HUDEP-2 (cell line): ENCODE measurements around the gene SYT15B.
"Not testable (repeated sequence)": the region's sequence is repeated elsewhere in the genome, so short reads cannot be mapped to it uniquely, and the experiment has no call there.

Source experiments
- DNase-seq, 76 experiments: peaks; one replicate each; lab custom pipeline; 2025; ENCODE audit not compliant: unreplicated experiment in 76 of 76; lab: John Stamatoyannopoulos, UW

SYT15B gene

DNA sequence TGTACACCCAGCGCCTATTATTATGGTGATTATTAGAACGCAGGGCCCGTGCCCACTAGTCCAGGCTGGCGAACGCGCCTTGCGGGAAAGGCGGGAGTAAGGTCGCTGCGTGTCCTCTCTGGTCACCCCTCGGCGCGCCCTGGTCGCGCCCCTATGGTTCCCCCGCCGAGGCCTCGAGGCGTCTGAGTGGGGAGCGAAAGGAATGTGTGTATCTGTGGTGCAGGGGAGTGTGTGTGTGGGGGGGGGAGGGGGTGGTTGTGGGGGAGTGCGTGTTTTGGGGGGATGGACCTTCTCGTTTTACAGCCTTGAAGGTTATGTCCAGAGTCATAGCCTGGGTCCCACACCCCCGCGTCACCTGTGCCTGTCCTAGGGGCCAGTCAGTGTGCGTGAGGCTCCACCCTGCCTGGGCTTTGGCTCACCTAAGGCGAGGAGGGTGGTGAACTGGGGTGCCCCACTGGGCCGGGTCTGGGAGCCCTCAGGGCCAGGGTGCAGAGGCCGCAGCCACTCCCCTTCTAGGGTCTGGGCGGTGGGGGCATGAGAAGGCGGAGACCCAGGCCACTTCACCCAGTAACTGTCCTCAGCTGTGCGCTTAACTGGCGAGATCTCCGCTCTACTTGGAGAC lies at the start of gene SYT15B:
Gene SYT15B (minus strand): TSS at position 39 of the 622 bp plus-strand sequence. CDS start 952 bp downstream, outside the sequence.
- DNase-seq = not testable (repeated sequence)

DNA sequence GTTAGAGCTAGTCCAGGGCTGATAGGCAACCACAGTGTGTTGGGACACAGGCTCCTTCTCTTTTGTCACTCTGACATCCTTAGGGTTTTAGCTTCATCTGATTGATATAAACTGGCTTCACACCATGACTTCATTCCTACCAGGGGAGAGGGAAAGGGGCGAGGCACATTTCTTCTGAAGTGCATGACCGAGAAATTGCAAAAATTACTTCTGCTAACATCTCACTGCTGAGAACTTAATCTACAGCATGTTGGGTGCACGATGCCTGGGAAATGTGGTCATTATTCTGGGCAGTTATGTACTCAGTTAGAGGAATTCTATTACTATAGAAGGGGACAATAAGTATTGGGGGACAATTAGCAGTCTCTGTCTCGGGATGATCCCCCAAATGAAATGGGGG lies 16.2 kb upstream of the SYT15B start:
- DNase-seq = not testable (repeated sequence)

DNA sequence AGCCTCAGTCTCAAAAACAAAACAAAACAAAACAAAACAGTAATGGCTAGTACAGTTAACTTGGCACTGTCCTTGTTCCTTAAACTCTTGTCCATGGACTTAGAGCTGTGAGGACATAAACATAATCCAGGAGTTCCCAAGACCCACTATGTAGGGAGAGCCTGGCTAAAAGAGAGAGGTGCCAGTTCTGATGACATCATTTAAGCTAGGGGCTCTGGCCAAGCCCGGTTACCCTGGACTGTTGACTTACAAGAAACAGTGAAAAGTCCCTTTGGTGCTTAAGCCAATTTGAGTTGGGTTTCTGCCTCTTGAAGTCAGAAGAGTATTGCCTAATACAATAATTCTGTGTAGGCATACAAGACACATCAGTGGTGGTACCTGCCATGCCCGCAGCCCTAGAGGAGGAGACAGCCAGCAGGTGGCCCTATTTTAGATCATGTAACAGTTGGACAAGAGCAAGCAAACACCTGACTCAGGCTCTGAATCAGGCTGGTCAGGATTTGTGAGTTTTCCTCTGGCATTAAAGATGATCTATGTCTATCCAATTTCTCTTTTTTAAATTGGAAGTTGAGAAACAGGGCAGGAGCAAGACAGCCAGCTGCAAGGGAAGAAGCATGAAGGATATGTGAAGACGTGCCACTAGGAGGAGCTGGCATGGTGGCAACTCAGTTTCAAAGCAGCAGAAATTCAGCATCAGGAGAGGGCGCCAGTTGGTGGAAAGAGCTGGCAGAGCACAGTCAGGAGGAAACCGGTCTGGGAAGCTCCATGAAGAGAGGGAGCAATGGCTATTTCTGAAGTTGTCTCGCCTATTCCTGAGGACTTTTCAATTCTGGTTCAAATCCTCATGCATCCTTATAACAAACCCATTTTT lies 12.2 kb upstream of the SYT15B start:
- DNase-seq = peak in 51 of 76 experiments; percentile 0 to 65 (median 20)

GRCh38 chr10:47770745-47771144 lies 7.4 kb upstream of the SYT15B start:
- DNase-seq = not testable (repeated sequence)

DNA sequence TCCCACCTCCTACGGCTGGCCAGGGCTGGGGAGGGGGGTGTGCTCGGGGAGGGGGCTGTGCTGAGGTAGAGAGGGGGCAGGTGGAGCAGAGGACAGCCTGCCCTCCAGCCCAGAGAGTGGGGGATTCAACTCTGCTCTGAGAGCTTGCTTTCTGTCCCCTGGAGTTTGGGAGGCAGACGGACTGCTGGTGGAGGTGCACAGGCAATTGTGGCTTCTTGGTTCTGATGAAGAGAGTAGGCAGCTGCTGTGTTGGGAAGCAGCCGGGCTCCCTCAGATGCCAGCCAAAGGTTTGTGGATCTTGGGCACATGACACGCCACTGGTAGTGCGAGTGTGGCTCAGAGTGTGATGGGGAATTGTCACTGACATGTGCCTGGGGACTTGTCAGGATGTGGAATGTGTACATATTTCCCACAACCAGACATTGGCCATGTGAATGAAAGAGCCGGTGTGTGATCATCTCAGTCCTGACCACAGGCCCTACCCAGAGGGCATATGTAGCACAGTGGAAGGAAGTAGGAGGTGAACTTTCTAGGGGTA lies 5.3 kb upstream of the SYT15B start:
- DNase-seq = not testable (repeated sequence)

DNA sequence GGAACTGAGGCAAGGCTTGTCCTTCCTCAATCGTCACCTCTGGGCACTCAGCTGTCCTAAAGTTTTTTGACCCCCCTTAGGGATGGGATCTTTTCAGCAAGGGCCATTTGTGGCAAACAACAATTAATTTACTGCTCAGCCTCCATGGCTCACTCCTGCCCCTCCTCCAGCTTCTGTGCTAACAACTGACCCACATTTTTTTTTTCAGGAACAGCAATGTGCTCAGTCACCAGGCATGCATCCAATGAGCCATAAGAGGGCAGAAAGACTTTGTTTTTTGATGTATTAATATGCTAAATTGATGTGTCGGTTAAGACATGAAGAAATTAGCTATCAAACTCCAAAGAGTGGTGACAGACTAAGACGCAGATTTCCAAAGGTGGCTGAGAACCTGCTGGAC lies 4.7 kb upstream of the SYT15B start:
- not testable (repeated sequence) for DNase-seq

GRCh38 chr10:47767236-47767635 lies 3.8 kb upstream of the SYT15B start:
- not testable (repeated sequence) for DNase-seq

- not testable (repeated sequence) for DNase-seq
Observed at GRCh38 chr10:47765232-47765631, 1.8 kb upstream of the SYT15B start.

GRCh38 chr10:47762674-47763553 lies 478 bp downstream of the SYT15B start:
- DNase-seq = not testable (repeated sequence)

GRCh38 chr10:47758855-47759254 lies 4.5 kb downstream of the SYT15B start:
- DNase-seq = not testable (repeated sequence)

GRCh38 chr10:47756169-47756568 lies 7.2 kb downstream of the SYT15B start:
- DNase-seq = not testable (repeated sequence)

DNA sequence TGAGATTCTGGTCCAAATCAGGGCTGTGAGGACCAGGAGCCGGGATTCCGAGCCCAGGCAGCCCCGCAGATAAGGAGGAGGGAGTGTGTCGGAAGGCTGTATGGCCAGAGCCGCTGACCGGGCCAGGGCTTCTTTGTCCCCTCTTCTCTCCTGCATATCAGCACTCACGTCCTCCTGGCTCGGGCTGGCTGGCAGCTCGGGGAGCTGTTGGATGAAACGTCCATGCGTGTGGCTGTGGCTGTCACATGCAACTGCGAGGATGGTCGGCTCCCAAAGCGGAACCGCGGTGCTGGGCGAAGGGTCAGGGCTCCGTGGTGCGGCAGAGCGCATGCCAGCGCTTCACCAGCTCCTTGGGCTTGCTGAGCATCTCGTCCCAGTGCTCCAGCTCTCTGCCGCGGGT lies 9.5 kb downstream of the SYT15B start:
- not testable (repeated sequence) for DNase-seq

- not testable (repeated sequence) for DNase-seq
Observed at GRCh38 chr10:47753176-47753575, 10.2 kb downstream of the SYT15B start.

DNA sequence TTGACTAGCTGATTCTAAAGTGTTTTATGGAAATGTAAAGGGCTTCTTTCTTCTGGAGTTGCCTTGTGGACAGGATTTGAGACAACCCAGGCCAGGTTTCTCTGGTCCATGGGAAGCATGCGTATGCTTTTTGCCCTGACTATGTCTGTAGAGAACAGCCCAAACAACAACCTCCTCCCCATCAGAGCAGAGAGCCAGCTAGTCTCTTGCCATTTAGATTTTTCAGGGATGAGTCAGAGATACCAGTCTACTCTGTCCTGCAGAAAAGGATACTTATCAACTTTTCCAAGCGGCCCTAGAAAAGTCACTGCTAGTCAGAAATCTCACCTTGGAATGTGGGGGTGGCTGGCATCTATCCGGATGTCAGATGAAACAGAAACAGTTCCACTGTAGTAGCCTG lies 11.6 kb downstream of the SYT15B start:
- DNase-seq = not testable (repeated sequence)

DNA sequence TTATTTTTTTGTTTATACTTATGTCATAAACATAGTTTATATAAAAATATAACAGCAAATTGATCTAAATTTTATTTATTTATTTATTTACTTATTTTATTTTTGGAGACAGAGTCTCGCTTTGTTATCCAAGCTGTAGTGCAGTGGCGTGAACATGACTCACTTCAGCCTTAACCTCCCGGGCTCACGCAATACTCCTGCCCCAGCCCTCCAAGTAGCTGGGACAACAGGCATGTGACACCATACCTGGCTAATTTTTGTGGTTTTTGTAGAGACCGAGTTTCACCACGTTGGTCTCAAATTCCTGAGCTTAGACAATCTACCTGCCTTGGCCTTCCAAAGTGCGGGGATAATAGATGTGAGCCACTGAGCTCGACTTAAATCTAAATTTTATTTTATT lies 13.0 kb downstream of the SYT15B start:
- not testable (repeated sequence) for DNase-seq

DNA sequence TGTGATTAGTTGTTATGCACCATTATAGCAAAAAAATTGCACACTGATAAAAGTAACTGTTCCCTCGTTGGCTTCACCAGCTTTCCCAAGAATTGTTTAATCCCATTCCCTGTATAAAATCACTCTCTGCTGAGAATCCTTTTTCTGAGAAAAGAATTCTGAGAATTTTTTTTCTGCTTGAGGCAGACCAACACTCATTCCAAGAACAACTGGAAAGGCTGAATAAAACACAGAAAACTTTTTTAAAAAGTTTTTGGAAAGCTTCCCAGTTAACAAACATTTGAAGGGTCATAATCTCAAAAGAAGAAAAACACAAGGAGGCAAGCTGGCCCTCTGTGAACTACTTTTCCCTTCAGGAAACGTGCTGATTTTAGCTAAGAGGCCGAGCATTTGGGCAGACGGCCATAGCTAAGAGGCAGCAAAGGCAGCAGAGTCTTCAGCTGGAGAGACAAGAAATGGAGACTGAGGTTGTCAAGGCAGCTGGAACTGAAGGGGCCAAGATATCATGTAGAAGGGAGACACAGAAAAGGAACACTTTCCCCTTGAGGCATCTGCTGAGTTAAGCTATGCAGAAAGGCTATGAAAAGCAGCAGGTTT lies 16.5 kb downstream of the SYT15B start:
- DNase-seq = not testable (repeated sequence)

DNA sequence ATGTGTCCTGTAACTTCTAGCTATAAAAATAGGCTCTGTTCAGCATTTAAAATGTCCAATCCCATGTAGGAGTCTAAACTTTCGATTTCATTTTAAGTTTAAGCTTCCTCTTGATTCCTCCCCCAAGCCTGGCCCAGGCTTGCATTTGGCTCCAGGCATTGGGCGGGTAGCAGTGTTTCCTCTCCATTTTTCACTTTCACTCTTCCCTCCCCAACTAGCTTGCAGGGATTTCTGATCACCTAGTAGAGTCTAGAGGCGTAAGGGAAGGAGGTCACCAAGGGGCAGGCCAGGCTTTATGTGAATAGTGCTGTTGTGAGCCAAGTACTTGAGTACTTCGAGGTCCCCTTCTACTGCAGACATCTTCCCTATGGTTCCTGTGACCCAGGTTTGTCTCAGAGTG lies 18.5 kb downstream of the SYT15B start:
- not testable (repeated sequence) for DNase-seq

DNA sequence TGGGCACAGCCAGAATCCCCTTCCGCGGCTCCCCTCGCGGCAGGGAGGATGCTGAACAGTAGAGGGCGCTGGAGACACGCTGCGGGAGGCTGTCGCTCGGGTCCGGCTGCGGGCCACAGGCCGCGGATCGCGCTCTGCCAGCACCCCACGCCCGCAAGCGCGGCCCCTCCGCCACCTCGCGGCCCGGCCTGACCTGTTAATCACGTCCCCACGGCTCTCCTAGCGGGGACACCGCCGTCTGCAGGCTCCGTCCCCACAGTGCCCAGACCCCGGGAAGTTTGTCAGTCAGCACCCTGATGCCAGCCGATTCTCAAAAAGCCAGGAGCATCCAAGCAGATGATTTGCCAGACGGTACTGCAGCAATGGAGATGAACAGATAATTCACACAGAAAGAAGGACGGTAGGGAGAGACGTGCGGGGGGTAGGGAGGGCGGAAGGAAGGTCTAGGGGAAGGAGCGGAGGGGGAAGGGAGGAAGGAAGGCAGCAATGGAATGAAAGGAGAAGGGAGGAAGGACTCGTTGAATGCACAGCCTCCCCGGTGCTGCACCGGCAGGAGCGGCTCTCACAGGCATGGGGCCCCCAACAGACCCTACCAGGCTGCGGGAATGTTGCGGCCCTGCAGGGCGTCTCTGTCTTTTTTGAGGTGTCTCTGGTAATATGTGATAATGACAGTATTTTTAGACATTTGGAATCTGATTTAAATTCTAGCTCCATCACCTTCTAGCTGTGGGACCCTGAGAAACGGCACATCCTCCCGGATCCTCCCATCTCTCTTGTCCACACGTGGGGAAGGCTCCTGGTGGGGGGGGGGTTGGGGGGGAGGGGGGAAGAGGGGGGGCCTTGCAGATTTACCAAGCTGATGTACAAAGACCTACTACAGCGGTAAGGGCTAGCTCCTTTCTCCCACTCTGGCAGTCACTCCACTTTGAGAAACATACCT lies 19.5 kb downstream of the SYT15B start:
- not testable (repeated sequence) for DNase-seq

DNA sequence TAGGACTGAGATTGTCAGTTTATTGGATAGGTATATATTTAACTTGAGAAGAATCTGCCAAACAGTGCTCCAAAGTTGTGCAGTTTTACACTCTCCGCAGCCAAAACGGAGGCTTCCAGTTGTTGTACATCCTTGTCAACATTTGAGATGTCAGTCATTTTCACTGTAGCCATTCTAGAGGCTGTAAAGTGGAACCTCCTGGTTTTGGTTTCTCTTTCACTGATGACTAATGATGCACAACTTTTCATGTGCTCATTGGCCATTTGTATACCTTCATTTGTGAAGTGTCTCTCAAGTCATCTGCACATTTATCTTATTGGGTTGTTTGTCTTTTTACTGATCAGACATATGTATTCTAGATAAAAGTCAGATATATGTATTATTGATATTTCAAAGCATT lies 22.5 kb downstream of the SYT15B start:
- not testable (repeated sequence) for DNase-seq
